HG02852 (cell line): ENCODE data around the gene FAM193B.
"Not testable (repeated sequence)": the region's sequence is repeated elsewhere in the genome, so short reads cannot be mapped to it uniquely, and the experiment has no call there.

Experiments
- ATAC-seq: cut with Tn5 transposase; IDR thresholded peaks from one replicate; pipeline ENCODE4 v1.9.1; 2021; ENCODE audit warnings: mild to moderate bottlenecking, moderate library complexity; ENCODE audit not compliant: unreplicated experiment

Gene FAM193B

DNA sequence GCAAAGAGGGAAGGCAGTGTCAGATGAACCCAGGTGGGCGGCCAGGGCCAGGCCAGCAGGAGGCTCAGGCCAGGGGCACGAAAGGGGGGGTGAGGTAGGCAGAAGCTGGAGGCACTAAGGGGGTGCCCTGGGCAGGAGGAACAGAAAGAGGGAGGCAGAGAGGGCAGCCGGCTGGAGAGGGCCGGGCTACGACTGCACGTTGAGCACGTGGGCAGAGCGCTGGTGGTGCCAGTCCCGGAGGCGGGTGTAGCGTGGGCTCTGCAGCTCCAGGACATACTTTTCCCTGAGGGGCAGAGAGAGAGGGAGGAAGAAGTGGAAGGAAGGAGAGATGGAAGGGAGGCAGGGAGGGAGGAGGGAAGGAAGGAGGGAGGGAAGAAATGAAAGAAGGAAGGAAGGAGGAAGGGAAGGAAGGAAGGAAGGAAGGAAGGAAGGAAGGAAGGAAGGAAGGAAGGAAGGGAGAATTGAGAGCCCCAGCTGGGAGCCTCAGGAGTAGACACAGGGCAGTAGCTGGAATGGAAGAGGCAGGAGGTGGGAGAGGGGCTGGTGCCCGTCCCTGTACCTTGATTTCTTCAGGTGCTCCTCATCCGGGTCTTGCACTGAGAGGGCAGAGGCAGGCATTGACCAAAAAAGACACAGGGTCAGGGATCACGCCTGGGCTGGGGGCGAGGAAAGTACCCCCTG is 63.9 kb downstream of the FAM193B start:
- no peak for ATAC-seq

- no peak for ATAC-seq
Observed at GRCh38 chr5:177489119-177489716, 65.1 kb downstream of the FAM193B start.

GRCh38 chr5:177487975-177488374 is 66.4 kb downstream of the FAM193B start:
- no peak for ATAC-seq

- ATAC-seq = no peak
Observed at GRCh38 chr5:177487144-177487543, 67.2 kb downstream of the FAM193B start.

DNA sequence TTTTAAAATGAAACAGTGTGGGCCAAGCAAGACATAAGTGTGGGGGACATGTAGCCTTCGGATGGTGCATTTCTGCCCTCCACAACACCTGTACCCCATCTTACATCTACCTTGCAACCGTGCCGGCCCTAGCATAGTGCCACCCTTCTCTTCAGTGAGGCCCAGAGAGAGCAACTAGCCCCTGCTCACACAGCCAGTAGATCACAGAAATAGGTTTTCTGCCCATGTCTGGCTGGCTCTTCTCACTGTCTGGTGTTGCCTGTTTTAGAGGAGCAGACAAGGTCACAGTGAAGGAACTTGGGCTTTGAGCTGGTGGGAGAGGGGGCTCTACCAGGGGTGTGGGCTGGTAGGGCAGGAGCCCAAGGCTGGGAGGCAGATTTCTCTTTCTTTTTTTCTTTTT is 68.1 kb downstream of the FAM193B start:
- ATAC-seq = no peak

GRCh38 chr5:177485753-177486152 is 68.6 kb downstream of the FAM193B start:
- not testable (repeated sequence) for ATAC-seq

- ATAC-seq = no peak
Observed at GRCh38 chr5:177484902-177485549, 69.3 kb downstream of the FAM193B start.

DNA sequence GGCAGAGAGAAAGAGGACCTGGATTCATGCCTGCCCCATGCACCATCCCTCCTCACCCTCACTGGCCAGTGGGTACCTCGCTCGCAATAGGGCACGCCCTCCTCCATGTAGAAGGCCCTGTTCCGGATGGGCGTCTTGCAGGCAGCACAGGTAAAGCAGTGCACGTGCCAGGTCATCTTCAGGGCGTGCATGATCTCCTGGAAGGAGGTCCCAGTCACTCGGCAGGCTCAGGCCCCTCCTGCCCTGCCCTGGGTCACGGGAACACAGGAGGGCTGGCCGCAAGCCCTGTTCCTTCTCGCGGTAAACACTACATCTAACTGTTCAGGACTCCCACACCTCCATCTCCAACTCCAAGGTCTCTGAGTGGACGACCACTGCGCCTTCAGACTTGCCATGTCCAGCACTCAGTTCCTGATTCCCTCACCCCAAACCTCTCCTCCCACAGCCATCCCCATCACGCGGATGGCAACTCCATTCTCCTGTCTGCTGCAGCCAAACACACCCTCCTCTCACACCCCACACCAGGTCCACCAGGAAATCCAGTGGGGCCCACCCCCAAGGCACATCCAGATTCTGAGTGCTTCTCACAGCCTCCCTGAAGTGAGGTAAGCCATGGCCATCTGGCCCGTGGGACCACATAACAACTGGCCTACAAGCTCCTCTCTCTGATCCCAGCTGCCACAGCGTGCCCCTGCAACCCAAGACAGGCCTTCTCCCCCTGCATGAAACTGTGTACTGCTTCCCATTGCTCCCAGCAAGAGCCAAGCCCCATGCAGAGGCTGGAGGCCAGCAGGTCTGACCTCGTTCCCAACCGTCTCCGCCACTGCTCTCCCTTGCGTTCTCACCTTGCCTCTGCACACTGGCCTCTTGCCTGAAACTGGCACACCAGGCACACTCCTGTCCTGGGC is 70.1 kb downstream of the FAM193B start:
- ATAC-seq = no peak

GRCh38 chr5:177483042-177483441 is 71.3 kb downstream of the FAM193B start:
- ATAC-seq = no peak

- no peak for ATAC-seq
Observed at GRCh38 chr5:177482359-177482795, 72.0 kb downstream of the FAM193B start.

DNA sequence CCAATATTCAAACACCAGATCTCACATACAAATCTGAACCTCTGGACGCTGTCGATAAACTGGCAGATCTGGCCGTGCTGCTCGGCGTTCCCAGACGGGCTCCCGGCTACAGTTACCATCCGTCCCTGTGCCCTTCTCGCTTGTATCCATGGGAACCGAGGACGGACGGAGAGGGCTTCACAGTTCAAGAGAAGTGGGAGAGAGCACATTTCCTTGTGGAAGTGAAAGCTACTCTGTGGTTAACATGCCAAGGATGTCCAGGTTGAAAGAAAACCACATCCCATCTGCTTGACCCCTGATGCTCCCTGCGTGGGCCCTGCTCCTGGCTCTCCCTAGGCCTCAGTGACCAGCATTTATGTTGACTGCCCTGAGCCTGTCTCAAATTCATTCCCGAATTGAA is 74.6 kb downstream of the FAM193B start:
- ATAC-seq = no peak

DNA sequence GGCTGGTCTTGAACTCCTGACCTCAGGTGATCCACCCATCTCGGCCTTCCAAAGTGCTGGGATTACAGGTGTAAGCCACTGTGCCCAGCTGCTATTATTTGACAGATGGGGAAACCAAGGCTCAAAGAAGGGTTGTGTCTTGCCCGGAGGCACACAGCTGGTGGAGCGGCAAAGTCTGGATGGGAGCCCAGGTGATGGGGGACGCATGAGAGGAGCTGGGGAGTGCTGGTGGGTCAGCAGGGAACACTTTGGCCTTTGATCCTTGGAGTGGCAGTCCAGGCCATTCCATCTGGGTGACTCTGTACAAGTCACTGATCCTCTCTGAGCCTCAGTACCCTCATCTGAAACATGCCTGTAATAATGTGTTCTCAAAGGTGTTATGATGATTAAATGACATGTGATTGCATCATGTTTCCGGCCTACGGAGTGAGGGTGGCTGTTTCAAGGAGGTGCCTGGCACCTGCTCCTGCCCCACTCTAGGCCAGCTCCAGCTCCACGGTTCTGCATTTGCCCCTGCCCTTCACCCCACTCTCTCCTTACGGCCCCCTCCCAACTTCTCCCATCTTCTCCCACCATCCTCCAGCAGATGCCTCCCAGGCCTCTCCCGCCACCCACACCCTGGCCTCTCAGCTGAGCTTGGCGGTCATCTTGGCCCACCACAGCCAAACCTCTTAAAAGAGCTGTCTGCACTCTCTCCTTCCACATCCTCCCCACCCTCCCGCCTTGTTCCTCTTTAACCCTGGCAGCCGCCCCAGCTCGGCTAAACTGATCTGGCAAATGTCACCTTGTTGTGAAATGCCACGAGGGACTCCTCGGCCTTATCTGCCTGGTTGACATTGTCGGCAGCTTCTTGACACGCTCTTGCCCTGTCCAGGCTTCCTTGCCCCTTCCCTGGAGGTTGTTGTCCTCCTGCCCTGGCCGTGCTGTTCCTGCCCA is 75.4 kb downstream of the FAM193B start:
- no peak for ATAC-seq

DNA sequence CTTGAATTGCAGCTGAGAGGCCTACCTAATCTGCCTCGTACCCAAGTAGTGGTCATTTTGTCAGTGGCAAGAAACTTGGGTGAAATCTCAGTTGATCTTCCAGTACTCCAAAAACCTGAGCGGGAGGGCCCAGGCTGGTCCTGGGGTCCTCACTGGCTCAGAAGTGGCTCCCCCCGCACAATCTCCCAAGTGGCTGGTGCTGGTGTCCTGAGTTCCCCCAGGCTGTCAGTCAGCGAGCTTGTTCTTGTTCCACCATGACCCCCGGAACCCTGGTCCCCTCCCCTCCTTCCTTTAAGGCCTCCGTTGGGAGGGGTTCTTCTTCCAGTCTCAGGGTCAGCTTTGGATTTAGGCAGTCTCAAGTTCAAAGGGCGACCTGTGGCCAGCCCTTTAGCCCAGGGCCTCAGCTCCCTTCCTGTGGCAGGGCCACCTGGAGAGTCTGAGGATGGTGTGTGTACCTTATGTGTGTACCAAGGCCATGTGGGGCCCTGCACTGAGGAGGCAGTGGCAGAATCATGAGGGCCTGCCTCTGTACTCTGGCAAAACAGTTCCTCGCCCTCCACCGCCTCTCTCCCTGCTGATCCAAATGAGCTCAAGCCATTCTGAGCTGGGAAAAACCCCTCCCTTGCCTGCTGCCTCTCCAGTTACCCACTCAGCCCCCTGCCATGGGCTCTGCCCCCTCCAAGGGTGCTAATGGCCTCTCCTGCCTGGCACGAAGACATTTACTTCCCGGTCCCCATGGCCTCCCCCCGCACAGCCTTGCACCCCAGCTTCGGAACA is 76.5 kb downstream of the FAM193B start:
- no peak for ATAC-seq

GRCh38 chr5:177476531-177477233 is 77.7 kb downstream of the FAM193B start:
- ATAC-seq = no peak

- ATAC-seq = no peak
Observed at GRCh38 chr5:177475563-177476427, 78.6 kb downstream of the FAM193B start.

DNA sequence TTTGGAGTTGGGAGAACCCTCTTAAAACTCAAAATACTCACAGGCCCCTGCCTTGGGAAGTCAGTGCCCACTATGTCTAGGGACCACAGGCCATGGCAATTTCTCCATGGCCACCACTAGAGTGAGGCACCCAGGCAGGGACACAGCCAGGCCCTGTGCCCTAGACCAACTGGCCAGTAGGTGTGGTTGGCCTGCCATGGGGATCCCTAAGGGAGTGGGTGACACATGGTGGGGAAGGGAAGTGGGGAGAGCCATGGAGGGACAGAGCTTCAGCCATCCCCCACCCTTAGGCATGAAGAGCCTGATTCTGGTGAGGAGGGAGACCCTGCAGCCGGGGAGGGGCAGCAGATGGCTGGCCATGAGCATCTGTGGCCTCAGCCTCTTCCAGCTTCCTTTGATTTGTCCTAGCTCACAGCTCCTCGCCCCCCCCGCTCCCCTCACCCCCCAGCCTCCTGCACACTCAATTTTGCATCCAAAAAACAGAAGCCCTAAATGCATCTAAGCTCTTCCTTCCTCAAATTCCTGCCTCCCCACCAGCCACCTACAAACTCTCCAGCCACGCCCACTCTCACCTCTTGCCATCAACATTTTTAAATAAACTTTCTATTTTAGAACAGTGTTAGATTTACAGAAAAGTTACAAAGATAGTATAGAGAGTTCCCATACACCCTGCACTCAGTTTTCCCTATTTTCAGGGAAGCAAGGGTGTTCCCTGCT is 79.4 kb downstream of the FAM193B start:
- ATAC-seq = no peak

- ATAC-seq = no peak
Observed at GRCh38 chr5:177474002-177474476, 80.3 kb downstream of the FAM193B start.
